Upper lobe of left lung (tissue), 4 donors: Measurements from ENCODE around the gene ABCD1.
A peak's percentile ranks its signal among the peaks of the same experiment; 100 is the strongest.

Experiments used
- CTCF ChIP-seq, 6 experiments: fragments of 450-650 bp in 4 of 6; fragments of 200-600 bp in 2 of 6; sonication (generic) in 2 of 6; IDR thresholded peaks; one replicate each; pipeline ENCODE4 v1.5.1; 2016 to 2019; ENCODE audit warnings: antibody characterized with exemption in 6 of 6
- EP300 ChIP-seq, 4 donors: sonication (generic); formaldehyde crosslinking; IDR thresholded peaks; one replicate each; pipeline ENCODE4 v1.5.1; 2017; ENCODE audit warnings: antibody characterized with exemption in 4 of 4, control low read depth in 2 of 4
- POLR2A ChIP-seq, 4 donors: fragments of 450-650 bp; IDR thresholded peaks; one replicate each; pipeline ENCODE4 v1.5.1; 2016 to 2017; ENCODE audit warnings: antibody characterized with exemption in 4 of 4, mild to moderate bottlenecking in 2 of 4
- POLR2AphosphoS5 ChIP-seq, 2 donors: sonication (generic); formaldehyde crosslinking; IDR thresholded peaks; one replicate each; pipeline ENCODE4 v1.5.1; 2017; ENCODE audit warnings: antibody characterized with exemption in 2 of 2

GRCh38 chrX:153765138-153766079 lies 40.8 kb downstream of the ABCD1 start:
- TF ChIP-seq EP300 (IDR thresholded peaks at IDR 0.05) (no peak), POLR2A (IDR thresholded peaks at IDR 0.05) (no peak), CTCF (IDR thresholded peaks at IDR 0.05) (no peak), POLR2AphosphoS5 (IDR thresholded peaks at IDR 0.05) (peak in 1 of 2 donors; percentile 41)
